ENCODE results near the gene DUOX2. TPM values are rescaled to one million over a fixed set of nuclear protein-coding genes. Genes with fewer than 3 reads are reported as not detected.

The DUOX2 gene
- total RNA-seq, 2 donors from 2014 or later, result 0.11 to 0.13 TPM

- Mint-ChIP-seq H3K27ac (peak overlapping the region; percentile 19), H3K36me3 (ENCODE audit: low read depth) (no peaks in the 10 kb centered on the region), H3K4me3 (no peak overlapping the region), H3K27me3 (ENCODE audit: insufficient read depth) (peaks cover 1% of the 10 kb centered on the region), H3K4me1 (peaks cover 4% of the 10 kb centered on the region), H3K9me3 (no peaks in the 10 kb centered on the region)
- Histone ChIP-seq H3K27me3 (ENCODE audit: control insufficient read depth, insufficient read depth, low read length, poor library complexity, severe bottlenecking) (no peaks in the 10 kb centered on the region), H3K27ac (ENCODE audit: low read depth, low read length) (no peak overlapping the region), H3K36me3 (ENCODE audit: control insufficient read depth, insufficient read depth, low read length) (no peaks in the 10 kb centered on the region), H3K4me3 (ENCODE audit: low read length) (no peak overlapping the region), H3K9ac (ENCODE audit: extremely low read depth, low read length, poor library complexity, severe bottlenecking) (no peak overlapping the region), H3K9me3 (ENCODE audit: control insufficient read depth, low read length) (no peaks in the 10 kb centered on the region), H3K4me1 (ENCODE audit: control insufficient read depth, insufficient read depth, low read length) (no peaks in the 10 kb centered on the region)
- WGBS, 2 experiments (ENCODE audit: insufficient coverage in 1 of 2, insufficient read length in 1 of 2), result 11 to 24% methylated on average over 2 to 7 of the region's 7 CpGs
- DNase-seq, result peak; percentile 98
- TF ChIP-seq CTCF (conservative IDR thresholded peaks at IDR 0.05), result peak; percentile 98
Observed at GRCh38 chr15:45162771-45163507, 49.0 kb upstream of the DUOX2 start.

- Histone ChIP-seq H3K4me1 (ENCODE audit: control insufficient read depth, insufficient read depth, low read length) (no peaks in the 10 kb centered on the region), H3K36me3 (ENCODE audit: control insufficient read depth, insufficient read depth, low read length) (no peaks in the 10 kb centered on the region), H3K9ac (ENCODE audit: extremely low read depth, low read length, poor library complexity, severe bottlenecking) (no peak overlapping the region), H3K27me3 (ENCODE audit: control insufficient read depth, insufficient read depth, low read length, poor library complexity, severe bottlenecking) (no peaks in the 10 kb centered on the region), H3K9me3 (ENCODE audit: control insufficient read depth, low read length) (no peaks in the 10 kb centered on the region), H3K4me3 (ENCODE audit: low read length) (no peak overlapping the region), H3K27ac (ENCODE audit: low read depth, low read length) (no peak overlapping the region)
- TF ChIP-seq CTCF (conservative IDR thresholded peaks at IDR 0.05), result no peak
- Mint-ChIP-seq H3K9me3 (no peaks in the 10 kb centered on the region), H3K4me1 (peaks cover 7% of the 10 kb centered on the region), H3K27me3 (ENCODE audit: insufficient read depth) (peaks cover 1% of the 10 kb centered on the region), H3K4me3 (no peak overlapping the region), H3K27ac (no peak overlapping the region), H3K36me3 (ENCODE audit: low read depth) (no peaks in the 10 kb centered on the region)
- no peak for DNase-seq
- 91 to 99% methylated on average over 12 to 14 of the region's 14 CpGs for WGBS, 2 experiments (ENCODE audit: insufficient coverage in 1 of 2, insufficient read length in 1 of 2)
Observed at GRCh38 chr15:45161666-45162065, 47.7 kb upstream of the DUOX2 start.

GRCh38 chr15:45157974-45158373 is 44.0 kb upstream of the DUOX2 start:
- no peak overlapping the region for H3K27ac ChIP-seq (ENCODE audit: low read depth, low read length)
- peaks cover 1% of the 10 kb centered on the region for H3K27me3 Mint-ChIP-seq (ENCODE audit: insufficient read depth)
- peaks cover 10% of the 10 kb centered on the region for H3K4me1 Mint-ChIP-seq
- 33 to 50% methylated on average over 1 of the region's 1 CpG for WGBS, 2 experiments (ENCODE audit: insufficient coverage in 1 of 2, insufficient read length in 1 of 2)
- no peaks in the 10 kb centered on the region for H3K9me3 Mint-ChIP-seq
- H3K27ac Mint-ChIP-seq, result no peak overlapping the region
- no peak for TF ChIP-seq CTCF (conservative IDR thresholded peaks at IDR 0.05)
- H3K36me3 ChIP-seq (ENCODE audit: control insufficient read depth, insufficient read depth, low read length), result no peaks in the 10 kb centered on the region
- H3K9me3 ChIP-seq (ENCODE audit: control insufficient read depth, low read length), result no peaks in the 10 kb centered on the region
- no peaks in the 10 kb centered on the region for H3K36me3 Mint-ChIP-seq (ENCODE audit: low read depth)
- no peak for DNase-seq
- no peaks in the 10 kb centered on the region for H3K4me1 ChIP-seq (ENCODE audit: control insufficient read depth, insufficient read depth, low read length)
- no peak overlapping the region for H3K4me3 ChIP-seq (ENCODE audit: low read length)
- H3K27me3 ChIP-seq (ENCODE audit: control insufficient read depth, insufficient read depth, low read length, poor library complexity, severe bottlenecking), result no peaks in the 10 kb centered on the region
- no peak overlapping the region for H3K4me3 Mint-ChIP-seq
- H3K9ac ChIP-seq (ENCODE audit: extremely low read depth, low read length, poor library complexity, severe bottlenecking), result no peak overlapping the region
